GM10847 (cell line): ENCODE data around the gene TBC1D12.

Source experiments
- POLR2A ChIP-seq: IDR thresholded peaks from 2 replicates; pipeline ENCODE4 v1.6.1; 2011; ENCODE audit not compliant: insufficient read length; ENCODE audit errors: extremely low read depth

TBC1D12 gene

DNA sequence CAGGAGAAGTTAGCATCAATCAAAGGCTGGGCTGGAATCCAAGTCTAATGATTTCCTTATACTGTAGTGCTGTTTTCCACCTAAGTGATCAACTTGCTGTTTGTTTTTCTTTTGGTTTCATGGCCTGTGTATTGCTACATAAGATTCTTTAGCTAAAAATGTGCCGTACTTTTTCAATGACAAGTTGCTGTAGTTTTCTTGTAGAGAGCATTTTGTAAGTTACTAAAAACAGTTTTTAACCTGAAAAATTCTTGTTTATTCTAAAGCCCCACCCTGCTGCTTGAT is 144.5 kb downstream of the TBC1D12 start:
- no peak for TF ChIP-seq POLR2A

DNA sequence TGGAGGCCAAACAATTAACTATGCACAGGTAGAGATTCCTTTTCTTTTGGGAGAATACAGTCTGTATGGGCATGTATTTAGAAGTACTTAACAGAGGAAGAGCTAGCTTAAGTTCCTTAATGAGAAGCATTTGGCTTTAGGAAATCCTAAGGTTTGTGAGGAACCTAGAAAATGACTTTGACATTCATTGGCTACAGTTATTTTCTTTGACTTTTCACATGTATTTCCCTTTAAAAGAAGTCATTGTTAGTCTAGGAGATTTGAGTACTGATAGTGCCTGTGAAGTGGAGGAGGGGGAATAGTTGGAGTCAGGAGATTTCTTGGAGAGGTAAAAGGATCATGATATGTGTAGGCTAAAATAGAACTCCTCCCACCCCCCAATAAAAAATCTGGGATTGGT is 146.9 kb downstream of the TBC1D12 start:
- TF ChIP-seq POLR2A = no peak

GRCh38 chr10:94571081-94571480 is 168.7 kb downstream of the TBC1D12 start:
- no peak for TF ChIP-seq POLR2A

DNA sequence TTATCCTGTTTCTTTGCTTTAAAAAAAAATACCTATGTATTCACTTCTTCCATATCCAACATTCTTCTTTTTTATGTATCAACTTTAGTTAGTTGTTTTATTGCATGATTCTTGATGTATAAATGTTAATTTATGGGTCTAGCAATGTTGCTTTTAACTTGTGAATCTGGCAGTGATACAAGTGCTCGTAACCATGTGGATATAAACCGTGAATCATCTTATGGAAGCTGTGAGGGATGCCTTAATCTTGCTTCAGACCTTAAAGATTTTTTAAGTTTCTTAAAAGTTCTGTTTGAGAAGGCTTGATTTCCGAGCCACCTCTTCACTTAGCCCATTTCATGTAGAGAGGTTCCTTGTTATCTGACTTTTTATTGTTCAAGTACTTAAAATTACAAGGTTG is 169.2 kb downstream of the TBC1D12 start:
- TF ChIP-seq POLR2A = no peak

DNA sequence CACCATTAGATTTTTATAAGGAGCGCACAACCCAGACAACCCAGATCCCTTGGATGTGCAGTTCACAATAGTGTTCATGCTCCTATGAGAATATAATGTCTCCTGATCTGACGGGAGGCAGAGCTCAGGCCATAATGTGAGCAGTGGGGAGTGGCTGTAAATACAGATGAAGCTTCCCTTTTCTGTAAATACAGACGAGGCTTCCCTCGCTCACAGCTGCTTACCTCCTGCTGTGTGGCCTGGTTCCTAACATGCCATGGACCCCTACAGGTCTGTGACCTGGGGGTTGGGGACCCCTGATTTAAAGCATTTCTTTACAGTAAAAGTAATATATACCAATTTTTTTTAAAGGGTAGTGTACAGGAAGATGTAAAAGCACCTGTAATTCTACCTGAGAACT is 176.4 kb downstream of the TBC1D12 start:
- TF ChIP-seq POLR2A = no peak

GRCh38 chr10:94583124-94583523 is 180.8 kb downstream of the TBC1D12 start:
- TF ChIP-seq POLR2A = no peak
